T-cell (primary cell): ENCODE data around the gene NELFCD. TPM values are rescaled to one million over a fixed set of nuclear protein-coding genes. Genes with fewer than 3 reads are reported as not detected.
"Not testable (repeated sequence)": the region's sequence is repeated elsewhere in the genome, so short reads cannot be mapped to it uniquely, and the experiment has no call there.

Source experiments
- ATAC-seq, 4 experiments: fragments of 200-7000 bp in 3 of 4; fragments of 150-1000 bp in 1 of 4; cut with Tn5 transposase; replicated peaks in 1 of 4; 1 replicate in 3 of 4; 2 replicates in 1 of 4; pipeline ENCODE4 v1.10.0; 2021; ENCODE audit warnings: moderate library complexity in 3 of 4, mild to moderate bottlenecking in 2 of 4, moderate number of reproducible peaks in 1 of 4
- CTCF ChIA-PET, 2 donors: fragments of 300-600 bp; sonication (Branson Sonifier 250); formaldehyde crosslinking; loops; one replicate each; lab custom pipeline; 2022; ENCODE audit warnings: antibody characterized with exemption in 2 of 2; lab: Charles Lee
- POLR2A ChIA-PET, 2 donors: fragments of 300-600 bp; sonication (Branson Sonifier 250); formaldehyde crosslinking; loops; one replicate each; lab custom pipeline; 2022; ENCODE audit warnings: antibody characterized with exemption in 2 of 2; lab: Charles Lee
- DNase-seq, 35 experiments: peaks; one replicate each; pipeline versions ENCODE4 v3.0.0 to v3.0.0-alpha.2; 2013 to 2023
- H3K27ac ChIP-seq: one replicate; pipeline ENCODE4 v1.5.1; 2013; ENCODE audit warnings: low read length
- H3K27me3 ChIP-seq, 2 experiments: replicated peaks in 1 of 2; 1 replicate in 1 of 2; 2 replicates in 1 of 2; pipeline versions ENCODE4 v1.6.1 to v1.7.0; 2013; ENCODE audit warnings: low read length in 1 of 2, mixed read lengths in 1 of 2; ENCODE audit not compliant: control insufficient read depth in 2 of 2, insufficient read depth in 2 of 2; ENCODE audit errors: extremely low read depth in 1 of 2
- H3K36me3 ChIP-seq, 2 donors: 1 replicate in 1 of 2; 2 replicates in 1 of 2; pipeline versions ENCODE4 v1.6.1 to v1.7.0; 2013; ENCODE audit warnings: low read length in 1 of 2; ENCODE audit not compliant: control insufficient read depth in 2 of 2, insufficient read depth in 1 of 2; ENCODE audit errors: extremely low read depth in 1 of 2
- H3K4me1 ChIP-seq, 2 experiments: 1 replicate in 1 of 2; 2 replicates in 1 of 2; pipeline versions ENCODE4 v1.6.1 to v1.7.0; 2013; ENCODE audit warnings: low read length in 2 of 2, mixed read lengths in 1 of 2; ENCODE audit not compliant: insufficient read depth in 2 of 2, control insufficient read depth in 1 of 2; ENCODE audit errors: extremely low read depth in 1 of 2
- H3K4me3 ChIP-seq, 2 donors: 1 replicate in 1 of 2; 2 replicates in 1 of 2; pipeline versions ENCODE4 v1.5.1 to v1.7.0; 2013; ENCODE audit warnings: mild to moderate bottlenecking in 2 of 2, low read length in 1 of 2, moderate library complexity in 1 of 2; ENCODE audit not compliant: control insufficient read depth in 1 of 2; ENCODE audit errors: extremely low read depth in 1 of 2
- H3K9me3 ChIP-seq: 2 replicates; pipeline ENCODE4 v1.7.0; 2013
- H3K27ac Mint-ChIP-seq, 2 donors: one replicate each; pipeline ENCODE4 v1.8.0; 2020 to 2021; ENCODE audit warnings: mild to moderate bottlenecking in 2 of 2, mixed read lengths in 2 of 2
- H3K27me3 Mint-ChIP-seq, 2 donors: one replicate each; pipeline ENCODE4 v1.8.0; 2021 to 2022; ENCODE audit warnings: mixed read lengths in 2 of 2
- H3K36me3 Mint-ChIP-seq: one replicate; pipeline ENCODE4 v1.8.0; 2021; ENCODE audit warnings: mixed read lengths
- H3K4me1 Mint-ChIP-seq, 3 donors: one replicate each; pipeline ENCODE4 v1.8.0; 2020 to 2022; ENCODE audit warnings: mixed read lengths in 3 of 3, mild to moderate bottlenecking in 1 of 3
- H3K4me3 Mint-ChIP-seq, 3 donors: one replicate each; pipeline ENCODE4 v1.8.0; 2020 to 2022; ENCODE audit warnings: mild to moderate bottlenecking in 3 of 3, mixed read lengths in 3 of 3, moderate library complexity in 3 of 3
- H3K9me3 Mint-ChIP-seq, 3 donors: one replicate each; pipeline ENCODE4 v1.8.0; 2020 to 2022; ENCODE audit warnings: mixed read lengths in 3 of 3
- WGBS: methylation state at CpG from one replicate; pipeline ENCODE4 v1.1.5; 2013; ENCODE audit warnings: missing lambda C conversion rate; ENCODE audit not compliant: insufficient coverage; 5-methylcytosine and 5-hydroxymethylcytosine counted together
- total RNA-seq, 35 experiments: library from RNA in 6 of 35; stranded (reverse) in 6 of 35; fragments of 120-200 nt in 1 of 35; gene quantifications; one replicate each; pipeline versions ENCODE4 v1.2.1 to v1.2.4 and lab custom pipeline; 2013 to 2026

NELFCD gene
- total RNA-seq, 5 donors from 2014 or later (not counting 1 experiment from before 2014, with no cell fraction given), result 72.6 to 95.4 (median 90.4) TPM

- H3K4me1 Mint-ChIP-seq, result peaks cover 15 to 19% (median 18%) of the 10 kb centered on the region in 3 donors
- peaks cover 7 to 17% (median 8%) of the 10 kb centered on the region in 3 donors for H3K9me3 Mint-ChIP-seq
- no peaks in the 10 kb centered on the region for H3K36me3 ChIP-seq
- no peak for DNase-seq
- peak overlapping the region in 2 of 3 donors; percentile 11 to 29 for H3K4me3 Mint-ChIP-seq
- peaks cover 2% of the 10 kb centered on the region for H3K9me3 ChIP-seq
- no peak overlapping the region for H3K27ac ChIP-seq
- ATAC-seq, result no peak
- peaks cover 7 to 27% of the 10 kb centered on the region in 2 experiments for H3K4me1 ChIP-seq
- no peak overlapping the region for H3K27ac Mint-ChIP-seq
- H3K27me3 ChIP-seq, result no peaks in the 10 kb centered on the region
- ChIA-PET CTCF (interaction anchor here (0.7 kb wide), 2 partner anchors 24 to 218 kb away, joined by 3 read pairs; no protein-coding TSS in a partner anchor), POLR2A (interaction anchor here in 1 of 2 donors (0.5 kb wide), 1 partner anchor 68 kb away, joined by 3 read pairs; no protein-coding TSS in a partner anchor)
- WGBS, result 80% methylated on average over 5 of the region's 6 CpGs
- no peak overlapping the region for H3K4me3 ChIP-seq
- H3K36me3 Mint-ChIP-seq, result peaks cover 3% of the 10 kb centered on the region
- H3K27me3 Mint-ChIP-seq, result no peaks in the 10 kb centered on the region
Measured at GRCh38 chr20:58978351-58979190, 2.5 kb upstream of the NELFCD start.

DNA sequence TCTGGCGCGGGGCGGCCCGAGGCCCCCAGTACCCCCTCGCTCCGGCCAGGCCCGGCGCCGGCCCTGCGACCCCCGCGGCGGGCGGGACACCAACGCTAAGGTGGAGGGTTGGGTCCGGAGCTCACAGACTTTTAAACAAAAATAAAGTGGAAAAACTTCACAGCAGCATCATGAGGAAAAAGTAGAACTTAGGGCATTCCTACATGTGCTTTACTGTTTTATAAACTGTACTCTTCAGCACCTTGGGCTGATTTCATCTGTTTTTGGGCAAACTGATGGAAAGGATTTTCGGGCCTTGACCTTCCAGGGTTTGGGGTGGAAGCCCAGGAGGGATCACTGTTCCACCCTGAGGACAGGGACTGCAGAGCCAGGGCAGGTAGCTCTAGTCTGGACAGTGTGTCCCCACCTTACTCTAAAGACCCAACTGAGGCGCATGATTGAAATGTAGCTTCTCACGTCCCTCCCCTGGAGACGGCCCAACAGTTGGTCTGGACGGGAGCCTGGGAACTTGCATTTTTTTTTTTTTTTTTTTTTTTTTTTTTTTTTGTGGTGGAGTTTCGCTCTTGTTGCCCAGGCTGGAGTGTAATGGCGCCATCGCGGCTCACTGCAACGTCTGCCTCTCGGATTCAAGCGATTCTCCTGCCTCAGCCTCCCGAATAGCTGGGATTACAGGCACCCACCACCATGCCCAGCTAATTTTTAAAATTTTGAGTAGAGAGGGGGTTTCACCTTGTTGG, 740 bp downstream of the NELFCD start:
- 0% methylated on average over 4 of the region's 29 CpGs for WGBS
- Mint-ChIP-seq H3K27me3 (no peaks in the 10 kb centered on the region), H3K27ac (peak overlapping the region; percentile 83 to 91), H3K9me3 (peaks cover 0 to 1% (median 0%) of the 10 kb centered on the region in 3 donors), H3K4me1 (peaks cover 38 to 46% (median 44%) of the 10 kb centered on the region in 3 donors), H3K36me3 (peaks cover 9% of the 10 kb centered on the region), H3K4me3 (peak overlapping the region; percentile 52 to 91 (median 88))
- peak overlapping the region; percentile 89 to 90 for H3K4me3 ChIP-seq
- no peaks in the 10 kb centered on the region for H3K9me3 ChIP-seq
- H3K4me1 ChIP-seq, result peaks cover 10 to 42% of the 10 kb centered on the region in 2 experiments
- H3K27ac ChIP-seq, result peak overlapping the region; percentile 51
- ATAC-seq, result peak; percentile 2 to 10 (median 6)
- CTCF ChIA-PET, result interaction anchor here (0.6 to 0.7 kb wide), 8 partner anchors 32 to 475 kb away, joined by 3 to 14 read pairs (median 4); no protein-coding TSS in a partner anchor
- H3K27me3 ChIP-seq, result no peaks in the 10 kb centered on the region
- DNase-seq, result peak in 2 of 35 experiments; percentile 17 to 40
- POLR2A ChIA-PET, result no interaction called here
- H3K36me3 ChIP-seq, result peaks cover 0 to 17% of the 10 kb centered on the region in 2 donors

GRCh38 chr20:58982406-58983114, 1.5 kb downstream of the NELFCD start:
- peak overlapping the region; percentile 65 to 91 for H3K27ac Mint-ChIP-seq
- Histone ChIP-seq H3K27ac (peak overlapping the region; percentile 51), H3K4me3 (peak overlapping the region; percentile 89 to 90), H3K27me3 (no peaks in the 10 kb centered on the region), H3K9me3 (no peaks in the 10 kb centered on the region), H3K4me1 (peaks cover 10 to 42% of the 10 kb centered on the region in 2 experiments), H3K36me3 (peaks cover 0 to 25% of the 10 kb centered on the region in 2 donors)
- peaks cover 17% of the 10 kb centered on the region for H3K36me3 Mint-ChIP-seq
- ChIA-PET CTCF (interaction anchor here (0.6 to 0.7 kb wide), 4 partner anchors 42 to 499 kb away, joined by 3 to 9 read pairs (median 4); no protein-coding TSS in a partner anchor), POLR2A (interaction anchor here (0.6 kb wide), 3 partner anchors 94 to 599 kb away, joined by 3 to 5 read pairs (median 4); no protein-coding TSS in a partner anchor)
- whole genome bisulfite sequencing, result 70% methylated on average over 6 of the region's 12 CpGs
- DNase-seq, result peak in 5 of 35 experiments; percentile 15 to 68 (median 16)
- H3K27me3 Mint-ChIP-seq, result no peaks in the 10 kb centered on the region
- H3K9me3 Mint-ChIP-seq, result no peaks in the 10 kb centered on the region
- peak overlapping the region; percentile 52 to 91 (median 88) for H3K4me3 Mint-ChIP-seq
- H3K4me1 Mint-ChIP-seq, result peaks cover 38 to 47% (median 45%) of the 10 kb centered on the region in 3 donors
- no peak for ATAC-seq

GRCh38 chr20:58983115-58983468, 2.0 kb downstream of the NELFCD start:
- not testable (repeated sequence) for DNase-seq, H3K4me3 ChIP-seq, H3K9me3 Mint-ChIP-seq, H3K27me3 ChIP-seq, H3K27ac ChIP-seq, ATAC-seq, H3K27me3 Mint-ChIP-seq, H3K9me3 ChIP-seq
- H3K36me3 ChIP-seq, result peaks cover 0 to 30% of the 10 kb centered on the region in 2 donors
- H3K36me3 Mint-ChIP-seq, result peaks cover 22% of the 10 kb centered on the region
- peak overlapping the region in 2 of 3 donors; percentile 21 to 52 for H3K4me3 Mint-ChIP-seq
- H3K27ac Mint-ChIP-seq, result peak overlapping the region in 1 of 2 donors; percentile 65
- H3K4me1 ChIP-seq, result peaks cover 10 to 42% of the 10 kb centered on the region in 2 experiments
- 87% methylated on average over 9 of the region's 12 CpGs for WGBS
- POLR2A ChIA-PET, result interaction anchor here (0.6 kb wide), 3 partner anchors 94 to 600 kb away, joined by 3 to 5 read pairs (median 4); no protein-coding TSS in a partner anchor
- CTCF ChIA-PET, result interaction anchor here in 1 of 2 donors (0.6 kb wide), 1 partner anchor 500 kb away, joined by 3 read pairs; no protein-coding TSS in a partner anchor
- H3K4me1 Mint-ChIP-seq, result peaks cover 38 to 47% (median 45%) of the 10 kb centered on the region in 3 donors

DNA sequence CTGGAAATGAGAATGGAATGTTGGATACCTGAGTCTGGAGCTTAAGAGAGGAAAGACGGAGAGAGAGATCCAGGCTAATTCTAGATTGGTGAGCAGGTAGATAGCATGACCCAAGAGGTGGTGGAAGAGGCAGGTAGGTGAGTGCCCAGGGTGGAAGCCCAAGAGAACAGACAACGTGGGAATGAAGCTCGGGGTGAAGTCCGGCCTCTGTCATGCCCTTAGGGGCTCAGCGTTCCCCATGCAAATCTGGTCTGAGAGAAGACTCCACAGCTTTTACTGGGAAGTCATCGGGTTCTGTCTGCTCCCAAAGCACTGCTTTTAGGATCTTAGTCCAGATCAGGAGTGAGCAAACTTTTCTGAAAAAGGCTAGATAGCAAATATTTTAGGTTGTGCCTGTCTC, 3.6 kb downstream of the NELFCD start:
- no peaks in the 10 kb centered on the region for H3K9me3 Mint-ChIP-seq
- H3K4me3 ChIP-seq, result no peak overlapping the region
- peaks cover 0 to 46% of the 10 kb centered on the region in 2 donors for H3K36me3 ChIP-seq
- H3K4me1 ChIP-seq, result peaks cover 10 to 42% of the 10 kb centered on the region in 2 experiments
- ATAC-seq (no peak), DNase-seq (no peak)
- H3K27me3 Mint-ChIP-seq, result no peaks in the 10 kb centered on the region
- H3K4me1 Mint-ChIP-seq, result peaks cover 38 to 47% (median 45%) of the 10 kb centered on the region in 3 donors
- ChIA-PET CTCF (interaction anchor here in 1 of 2 donors (0.6 kb wide), 1 partner anchor 9 kb away, joined by 3 read pairs; no protein-coding TSS in a partner anchor), POLR2A (no interaction called here)
- peak overlapping the region; percentile 5 to 75 for H3K27ac Mint-ChIP-seq
- H3K36me3 Mint-ChIP-seq, result peaks cover 34% of the 10 kb centered on the region
- no peak overlapping the region for H3K27ac ChIP-seq
- H3K27me3 ChIP-seq, result no peaks in the 10 kb centered on the region
- 95% methylated on average over 5 of the region's 6 CpGs for WGBS
- H3K9me3 ChIP-seq, result no peaks in the 10 kb centered on the region
- no peak overlapping the region for H3K4me3 Mint-ChIP-seq
